ENCODE measurements around the gene PHF24. TPM values are rescaled to one million over a fixed set of nuclear protein-coding genes. Genes with fewer than 3 reads are reported as not detected.
A peak's percentile ranks its signal among the peaks of the same experiment; 100 is the strongest.

The PHF24 gene
- total and polyA plus RNA-seq, 2 of the 13 experiments (the other 11 are each of a cell fraction or from before 2014, with no cell fraction given) = 0.05 TPM; not detected in 1

DNA sequence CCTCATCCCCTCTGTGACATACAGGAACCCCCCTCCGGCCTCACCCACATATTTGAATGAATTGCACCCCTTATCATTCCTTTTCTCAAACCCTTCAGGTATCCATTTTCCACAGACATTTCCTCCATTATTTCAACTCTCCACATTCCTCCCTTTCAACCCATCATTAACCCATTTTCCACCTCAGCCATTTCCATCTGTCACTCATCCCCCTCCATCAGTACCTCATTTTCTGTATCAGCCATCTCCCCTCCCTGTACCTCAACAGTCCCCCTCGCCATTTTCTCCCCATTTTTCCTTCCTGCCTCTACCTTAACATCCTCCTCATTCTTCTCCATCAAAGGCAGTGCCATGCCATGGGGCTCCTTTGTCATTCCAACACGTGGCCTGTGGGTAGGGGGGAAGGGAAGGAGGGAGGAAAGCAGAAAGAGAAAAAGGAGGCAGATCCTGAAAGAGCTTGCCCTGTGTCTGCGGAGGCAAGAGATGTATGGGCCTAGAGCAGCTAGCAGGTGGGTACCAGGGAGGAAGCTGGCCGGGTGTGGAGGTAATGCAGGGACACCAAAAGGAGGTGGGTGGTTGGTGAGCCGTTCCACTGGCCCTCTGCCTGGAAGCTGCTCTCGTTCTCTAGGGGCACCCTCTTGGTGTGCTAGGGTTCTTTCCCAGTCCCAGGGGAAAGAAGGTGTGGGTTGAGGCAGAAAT is 33.0 kb downstream of the PHF24 start:
- no peak overlapping the region for H3K4me3 ChIP-seq (replicated peaks in 1 of 3; ENCODE audit: insufficient read depth in 1 of 3, low read depth in 2 of 3, low read length in 3 of 3)
- no peaks in the 10 kb centered on the region for H3K79me2 ChIP-seq (ENCODE audit: insufficient read depth, low read length)
- H3K27ac ChIP-seq (ENCODE audit: extremely low read length, insufficient read depth, low read length) = no peak overlapping the region
- TSS peak; percentile 79 for BruUV-seq (replicated peaks)
- in situ Hi-C loops (cut with HindIII; ENCODE audit: extremely low pct_ligation_motif_present, low pct_unique_long_range_greater_than_20kb) = no loop called here
- ATAC-seq = no peak
- ChIA-PET CTCF (ENCODE audit: low intra/inter-chr PET ratio, low total read pairs) (no interaction called here), POLR2A (interaction anchor here (0.6 kb wide), 1 partner anchor 28 kb away, joined by 3 read pairs; no protein-coding TSS in a partner anchor)
- H3K4me1 ChIP-seq (ENCODE audit: insufficient read depth, low read length) = peaks cover 24% of the 10 kb centered on the region
- no peak overlapping the region for H3K4me2 ChIP-seq (ENCODE audit: low read depth, low read length)
- no peaks in the 10 kb centered on the region for H4K20me1 ChIP-seq (ENCODE audit: insufficient read depth, low read length)
- no peak for FAIRE-seq
- no peaks in the 10 kb centered on the region; a peak in 2 of 5 replicates for H3K27me3 ChIP-seq (ENCODE audit: control insufficient read depth in 1 of 2, insufficient read depth in 2 of 2, low read length in 2 of 2)
- H3K9me3 ChIP-seq (ENCODE audit: low read length) = no peaks in the 10 kb centered on the region
- WGBS (ENCODE audit: low lambda C conversion rate) = 67% methylated on average over 7 of the region's 7 CpGs
- H2AFZ ChIP-seq (ENCODE audit: low read length) = no peak overlapping the region
- H3K36me3 ChIP-seq (replicated peaks in 1 of 2; ENCODE audit: control insufficient read depth in 1 of 2, insufficient read depth in 2 of 2, low read length in 2 of 2) = no peaks in the 10 kb centered on the region
- no peak overlapping the region for H3K9ac ChIP-seq (ENCODE audit: insufficient read depth, low read depth, low read length)
- intact Hi-C loops (cut with micrococcal nuclease; ENCODE audit: unreplicated experiment) = no loop called here
- DNase-seq (ENCODE audit: low spot score) = no peak
- TF ChIP-seq SKIL (CRISPR knock-in tag; IDR thresholded peaks at IDR 0.05; ENCODE audit: borderline replicate concordance) (no peak), ZNF124 (CRISPR knock-in tag; IDR thresholded peaks at IDR 0.05) (no peak), ARNT (IDR thresholded peaks at IDR 0.05) (no peak), EED (CRISPR knock-in tag; IDR thresholded peaks at IDR 0.05) (no peak), HNRNPK (IDR thresholded peaks at IDR 0.05; ENCODE audit: low read depth, low read length, poor library complexity, severe bottlenecking) (no peak), TAF1 (CRISPR knock-in tag; IDR thresholded peaks at IDR 0.05) (no peak), TOE1 (CRISPR knock-in tag; IDR thresholded peaks at IDR 0.05) (no peak), MTA3 (CRISPR knock-in tag; IDR thresholded peaks at IDR 0.05) (no peak), MNT (IDR thresholded peaks at IDR 0.05) (no peak), ZNF33A (CRISPR knock-in tag; IDR thresholded peaks at IDR 0.05; ENCODE audit: borderline replicate concordance) (no peak), KDM6A (CRISPR knock-in tag; IDR thresholded peaks at IDR 0.05; ENCODE audit: low read depth) (no peak), ZNF101 (CRISPR knock-in tag; IDR thresholded peaks at IDR 0.05; ENCODE audit: borderline replicate concordance, low read depth) (no peak), JUN (CRISPR knock-in tag; IDR thresholded peaks at IDR 0.05) (no peak)
- TF ChIP-seq, protein P1, sequence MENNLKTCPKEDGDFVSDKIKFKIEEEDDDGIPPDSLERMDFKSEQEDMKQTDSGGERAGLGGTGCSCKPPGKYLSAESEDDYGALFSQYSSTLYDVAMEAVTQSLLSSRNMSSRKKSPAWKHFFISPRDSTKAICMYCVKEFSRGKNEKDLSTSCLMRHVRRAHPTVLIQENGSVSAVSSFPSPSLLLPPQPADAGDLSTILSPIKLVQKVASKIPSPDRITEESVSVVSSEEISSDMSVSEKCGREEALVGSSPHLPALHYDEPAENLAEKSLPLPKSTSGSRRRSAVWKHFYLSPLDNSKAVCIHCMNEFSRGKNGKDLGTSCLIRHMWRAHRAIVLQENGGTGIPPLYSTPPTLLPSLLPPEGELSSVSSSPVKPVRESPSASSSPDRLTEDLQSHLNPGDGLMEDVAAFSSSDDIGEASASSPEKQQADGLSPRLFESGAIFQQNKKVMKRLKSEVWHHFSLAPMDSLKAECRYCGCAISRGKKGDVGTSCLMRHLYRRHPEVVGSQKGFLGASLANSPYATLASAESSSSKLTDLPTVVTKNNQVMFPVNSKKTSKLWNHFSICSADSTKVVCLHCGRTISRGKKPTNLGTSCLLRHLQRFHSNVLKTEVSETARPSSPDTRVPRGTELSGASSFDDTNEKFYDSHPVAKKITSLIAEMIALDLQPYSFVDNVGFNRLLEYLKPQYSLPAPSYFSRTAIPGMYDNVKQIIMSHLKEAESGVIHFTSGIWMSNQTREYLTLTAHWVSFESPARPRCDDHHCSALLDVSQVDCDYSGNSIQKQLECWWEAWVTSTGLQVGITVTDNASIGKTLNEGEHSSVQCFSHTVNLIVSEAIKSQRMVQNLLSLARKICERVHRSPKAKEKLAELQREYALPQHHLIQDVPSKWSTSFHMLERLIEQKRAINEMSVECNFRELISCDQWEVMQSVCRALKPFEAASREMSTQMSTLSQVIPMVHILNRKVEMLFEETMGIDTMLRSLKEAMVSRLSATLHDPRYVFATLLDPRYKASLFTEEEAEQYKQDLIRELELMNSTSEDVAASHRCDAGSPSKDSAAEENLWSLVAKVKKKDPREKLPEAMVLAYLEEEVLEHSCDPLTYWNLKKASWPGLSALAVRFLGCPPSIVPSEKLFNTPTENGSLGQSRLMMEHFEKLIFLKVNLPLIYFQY (CRISPR knock-in tag; IDR thresholded peaks at IDR 0.05; ENCODE audit: borderline replicate concordance) = no peak
- TF ChIP-seq, protein P2, sequence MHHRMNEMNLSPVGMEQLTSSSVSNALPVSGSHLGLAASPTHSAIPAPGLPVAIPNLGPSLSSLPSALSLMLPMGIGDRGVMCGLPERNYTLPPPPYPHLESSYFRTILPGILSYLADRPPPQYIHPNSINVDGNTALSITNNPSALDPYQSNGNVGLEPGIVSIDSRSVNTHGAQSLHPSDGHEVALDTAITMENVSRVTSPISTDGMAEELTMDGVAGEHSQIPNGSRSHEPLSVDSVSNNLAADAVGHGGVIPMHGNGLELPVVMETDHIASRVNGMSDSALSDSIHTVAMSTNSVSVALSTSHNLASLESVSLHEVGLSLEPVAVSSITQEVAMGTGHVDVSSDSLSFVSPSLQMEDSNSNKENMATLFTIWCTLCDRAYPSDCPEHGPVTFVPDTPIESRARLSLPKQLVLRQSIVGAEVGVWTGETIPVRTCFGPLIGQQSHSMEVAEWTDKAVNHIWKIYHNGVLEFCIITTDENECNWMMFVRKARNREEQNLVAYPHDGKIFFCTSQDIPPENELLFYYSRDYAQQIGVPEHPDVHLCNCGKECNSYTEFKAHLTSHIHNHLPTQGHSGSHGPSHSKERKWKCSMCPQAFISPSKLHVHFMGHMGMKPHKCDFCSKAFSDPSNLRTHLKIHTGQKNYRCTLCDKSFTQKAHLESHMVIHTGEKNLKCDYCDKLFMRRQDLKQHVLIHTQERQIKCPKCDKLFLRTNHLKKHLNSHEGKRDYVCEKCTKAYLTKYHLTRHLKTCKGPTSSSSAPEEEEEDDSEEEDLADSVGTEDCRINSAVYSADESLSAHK (CRISPR knock-in tag; IDR thresholded peaks at IDR 0.05; ENCODE audit: borderline replicate concordance) = no peak
